Stimulated activated naive CD8-positive, alpha-beta T cell treated with anti-CD3 and anti-CD28 coated beads, Interleukin-15, amount 100 ng/mL, for 72 hours (primary cell): ENCODE results near the gene IL32.
"Not testable (repeated sequence)": the region's sequence is repeated elsewhere in the genome, so short reads cannot be mapped to it uniquely, and the experiment has no call there.

Experiments
- ATAC-seq: fragments of 150-1000 bp; cut with Tn5 transposase; 2 replicates; pipeline ENCODE4 v1.10.0; 2021; ENCODE audit warnings: mild to moderate bottlenecking, moderate library complexity
- DNase-seq, 2 donors: peaks; one replicate each; pipeline ENCODE4 v3.0.0; 2021 to 2022
- H3K27ac Mint-ChIP-seq, 2 donors: one replicate each; pipeline ENCODE4 v1.8.0; 2022; ENCODE audit warnings: mild to moderate bottlenecking in 2 of 2, mixed read lengths in 2 of 2, moderate library complexity in 2 of 2
- H3K27me3 Mint-ChIP-seq: one replicate; pipeline ENCODE4 v1.8.0; 2022; ENCODE audit warnings: mixed read lengths
- H3K4me1 Mint-ChIP-seq: one replicate; pipeline ENCODE4 v1.8.0; 2022; ENCODE audit warnings: mild to moderate bottlenecking, mixed read lengths
- H3K4me3 Mint-ChIP-seq, 2 donors: one replicate each; pipeline ENCODE4 v1.8.0; 2022; ENCODE audit warnings: mild to moderate bottlenecking in 2 of 2, mixed read lengths in 2 of 2, moderate library complexity in 1 of 2
- H3K9me3 Mint-ChIP-seq, 2 donors: one replicate each; pipeline ENCODE4 v1.8.0; 2022; ENCODE audit warnings: mixed read lengths in 2 of 2

The IL32 gene

GRCh38 chr16:3055734-3056115, 9.7 kb upstream of the IL32 start:
- Mint-ChIP-seq H3K27ac (peak overlapping the region in 1 of 2 donors; percentile 90), H3K4me1 (peaks cover 75% of the 10 kb centered on the region), H3K4me3 (peak overlapping the region; percentile 61 to 71)
- not testable (repeated sequence) for DNase-seq, H3K27me3 Mint-ChIP-seq, ATAC-seq, H3K9me3 Mint-ChIP-seq

- no peak for DNase-seq
- ATAC-seq = no peak
- H3K9me3 Mint-ChIP-seq = no peaks in the 10 kb centered on the region
- H3K4me3 Mint-ChIP-seq = peak overlapping the region; percentile 82 to 88
- H3K27ac Mint-ChIP-seq = peak overlapping the region; percentile 76 to 78
- H3K27me3 Mint-ChIP-seq = no peaks in the 10 kb centered on the region
- peaks cover 73% of the 10 kb centered on the region for H3K4me1 Mint-ChIP-seq
Measured at GRCh38 chr16:3056336-3057180, 8.9 kb upstream of the IL32 start.

- no peaks in the 10 kb centered on the region for H3K27me3 Mint-ChIP-seq
- peak overlapping the region; percentile 41 to 93 for H3K27ac Mint-ChIP-seq
- DNase-seq = peak in 1 of 2 donors; percentile 40
- peak overlapping the region; percentile 82 to 88 for H3K4me3 Mint-ChIP-seq
- ATAC-seq = no peak
- no peaks in the 10 kb centered on the region for H3K9me3 Mint-ChIP-seq
- H3K4me1 Mint-ChIP-seq = peaks cover 77% of the 10 kb centered on the region
Measured at GRCh38 chr16:3057181-3058138, 8.0 kb upstream of the IL32 start.

- Mint-ChIP-seq H3K4me3 (peak overlapping the region; percentile 82 to 88), H3K9me3 (no peaks in the 10 kb centered on the region), H3K27me3 (no peaks in the 10 kb centered on the region), H3K27ac (peak overlapping the region; percentile 22 to 62), H3K4me1 (peaks cover 83% of the 10 kb centered on the region)
- DNase-seq (peak in 1 of 2 donors; percentile 69), ATAC-seq (peak; percentile 57)
Measured at GRCh38 chr16:3058139-3059030, 7.1 kb upstream of the IL32 start.

GRCh38 chr16:3059041-3059722, 6.3 kb upstream of the IL32 start:
- Mint-ChIP-seq H3K27ac (peak overlapping the region; percentile 93 to 95), H3K4me1 (peaks cover 83% of the 10 kb centered on the region), H3K9me3 (no peaks in the 10 kb centered on the region), H3K27me3 (no peaks in the 10 kb centered on the region), H3K4me3 (peak overlapping the region; percentile 82 to 88)
- DNase-seq (peak; percentile 92 to 93), ATAC-seq (peak; percentile 80)

GRCh38 chr16:3059723-3060242, 5.7 kb upstream of the IL32 start:
- H3K4me3 Mint-ChIP-seq = peak overlapping the region; percentile 82 to 88
- no peak for ATAC-seq
- no peaks in the 10 kb centered on the region for H3K27me3 Mint-ChIP-seq
- no peaks in the 10 kb centered on the region for H3K9me3 Mint-ChIP-seq
- peak overlapping the region; percentile 93 to 95 for H3K27ac Mint-ChIP-seq
- DNase-seq = no peak
- H3K4me1 Mint-ChIP-seq = peaks cover 83% of the 10 kb centered on the region

GRCh38 chr16:3060339-3061127, 4.9 kb upstream of the IL32 start:
- no peaks in the 10 kb centered on the region for H3K9me3 Mint-ChIP-seq
- H3K4me1 Mint-ChIP-seq = peaks cover 83% of the 10 kb centered on the region
- DNase-seq (no peak), ATAC-seq (no peak)
- H3K4me3 Mint-ChIP-seq = peak overlapping the region; percentile 82 to 88
- no peaks in the 10 kb centered on the region for H3K27me3 Mint-ChIP-seq
- H3K27ac Mint-ChIP-seq = peak overlapping the region; percentile 93 to 95

- ATAC-seq (no peak), DNase-seq (no peak)
- H3K9me3 Mint-ChIP-seq = no peaks in the 10 kb centered on the region
- peaks cover 71% of the 10 kb centered on the region for H3K4me1 Mint-ChIP-seq
- no peaks in the 10 kb centered on the region for H3K27me3 Mint-ChIP-seq
- H3K27ac Mint-ChIP-seq = peak overlapping the region in 1 of 2 donors; percentile 62
- no peak overlapping the region for H3K4me3 Mint-ChIP-seq
Measured at GRCh38 chr16:3062553-3062952, 2.9 kb upstream of the IL32 start.

GRCh38 chr16:3063625-3064386, 1.6 kb upstream of the IL32 start:
- peak overlapping the region; percentile 98 to 99 for H3K27ac Mint-ChIP-seq
- DNase-seq (no peak), ATAC-seq (peak; percentile 27)
- no peaks in the 10 kb centered on the region for H3K9me3 Mint-ChIP-seq
- H3K4me1 Mint-ChIP-seq = peaks cover 80% of the 10 kb centered on the region
- H3K27me3 Mint-ChIP-seq = no peaks in the 10 kb centered on the region
- H3K4me3 Mint-ChIP-seq = peak overlapping the region; percentile 96 to 99

- no peaks in the 10 kb centered on the region for H3K9me3 Mint-ChIP-seq
- ATAC-seq (peak; percentile 10), DNase-seq (peak in 1 of 2 donors; percentile 46)
- H3K4me1 Mint-ChIP-seq = peaks cover 87% of the 10 kb centered on the region
- peak overlapping the region; percentile 99 for H3K27ac Mint-ChIP-seq
- H3K27me3 Mint-ChIP-seq = no peaks in the 10 kb centered on the region
- peak overlapping the region; percentile 96 to 99 for H3K4me3 Mint-ChIP-seq
Measured at GRCh38 chr16:3065742-3066439, 451 bp downstream of the IL32 start.

GRCh38 chr16:3066440-3066748, 954 bp downstream of the IL32 start:
- Mint-ChIP-seq H3K27me3 (no peaks in the 10 kb centered on the region), H3K27ac (peak overlapping the region; percentile 99), H3K4me1 (peaks cover 88% of the 10 kb centered on the region), H3K4me3 (peak overlapping the region; percentile 96 to 99), H3K9me3 (no peaks in the 10 kb centered on the region)
- DNase-seq = no peak
- no peak for ATAC-seq

- peaks cover 84% of the 10 kb centered on the region for H3K4me1 Mint-ChIP-seq
- no peaks in the 10 kb centered on the region for H3K27me3 Mint-ChIP-seq
- no peaks in the 10 kb centered on the region for H3K9me3 Mint-ChIP-seq
- no peak for ATAC-seq
- peak overlapping the region; percentile 89 to 96 for H3K4me3 Mint-ChIP-seq
- DNase-seq = no peak
- peak overlapping the region; percentile 93 to 98 for H3K27ac Mint-ChIP-seq
Measured at GRCh38 chr16:3068487-3068886, 3.0 kb downstream of the IL32 start.

GRCh38 chr16:3069146-3069545, 3.7 kb downstream of the IL32 start:
- H3K9me3 Mint-ChIP-seq, H3K27me3 Mint-ChIP-seq, ATAC-seq, DNase-seq: not testable (repeated sequence)
- Mint-ChIP-seq H3K4me3 (peak overlapping the region; percentile 56 to 60), H3K27ac (peak overlapping the region; percentile 75 to 91), H3K4me1 (peaks cover 84% of the 10 kb centered on the region)
